ENCODE data around the gene DRAXIN.

Gene DRAXIN

DNA sequence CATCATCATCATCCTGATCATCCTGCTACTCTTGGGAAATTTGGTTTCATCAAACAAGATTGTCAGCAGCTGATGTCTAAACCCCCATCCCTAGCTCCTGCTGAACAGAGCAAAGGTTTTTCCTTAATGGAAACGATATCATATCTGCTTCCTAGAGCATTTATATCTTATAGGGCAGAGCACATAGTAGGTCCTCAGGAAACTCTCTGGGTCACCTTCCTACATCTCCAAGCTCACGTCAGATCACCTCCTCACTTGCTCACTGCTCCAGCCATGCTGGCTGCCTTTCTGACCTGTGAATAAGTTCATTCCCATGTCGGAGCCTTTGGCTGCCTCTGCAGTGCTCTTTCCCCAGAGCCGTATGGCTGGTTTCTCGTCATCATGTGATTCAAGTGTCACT, 47.7 kb upstream of the DRAXIN start:
- no peaks in the 10 kb centered on the region for H3K79me2 ChIP-seq (ENCODE audit: insufficient read depth, low read length)
- H3K4me3 ChIP-seq (ENCODE audit: low read depth, low read length, poor library complexity, severe bottlenecking), result no peak overlapping the region
- H3K27ac ChIP-seq (ENCODE audit: low read depth, low read length, poor library complexity, severe bottlenecking), result no peak overlapping the region
- H2AFZ ChIP-seq (ENCODE audit: low read length), result no peak overlapping the region
- H3F3A ChIP-seq (ENCODE audit: insufficient read depth, low read length), result no peaks in the 10 kb centered on the region
- no peaks in the 10 kb centered on the region for H3K4me1 ChIP-seq (ENCODE audit: insufficient read depth, low read length, severe bottlenecking)
- TF ChIP-seq, protein P1, sequence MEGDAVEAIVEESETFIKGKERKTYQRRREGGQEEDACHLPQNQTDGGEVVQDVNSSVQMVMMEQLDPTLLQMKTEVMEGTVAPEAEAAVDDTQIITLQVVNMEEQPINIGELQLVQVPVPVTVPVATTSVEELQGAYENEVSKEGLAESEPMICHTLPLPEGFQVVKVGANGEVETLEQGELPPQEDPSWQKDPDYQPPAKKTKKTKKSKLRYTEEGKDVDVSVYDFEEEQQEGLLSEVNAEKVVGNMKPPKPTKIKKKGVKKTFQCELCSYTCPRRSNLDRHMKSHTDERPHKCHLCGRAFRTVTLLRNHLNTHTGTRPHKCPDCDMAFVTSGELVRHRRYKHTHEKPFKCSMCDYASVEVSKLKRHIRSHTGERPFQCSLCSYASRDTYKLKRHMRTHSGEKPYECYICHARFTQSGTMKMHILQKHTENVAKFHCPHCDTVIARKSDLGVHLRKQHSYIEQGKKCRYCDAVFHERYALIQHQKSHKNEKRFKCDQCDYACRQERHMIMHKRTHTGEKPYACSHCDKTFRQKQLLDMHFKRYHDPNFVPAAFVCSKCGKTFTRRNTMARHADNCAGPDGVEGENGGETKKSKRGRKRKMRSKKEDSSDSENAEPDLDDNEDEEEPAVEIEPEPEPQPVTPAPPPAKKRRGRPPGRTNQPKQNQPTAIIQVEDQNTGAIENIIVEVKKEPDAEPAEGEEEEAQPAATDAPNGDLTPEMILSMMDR (IDR thresholded peaks at IDR 0.05; ENCODE audit: low read length), result no peak
- TF ChIP-seq EZH2 (IDR thresholded peaks at IDR 0.05; ENCODE audit: borderline replicate concordance, low read length), result no peak
- no peaks in the 10 kb centered on the region for H4K20me1 ChIP-seq (ENCODE audit: insufficient read depth, low read length)
- H3K27me3 ChIP-seq (ENCODE audit: insufficient read depth, low read length), result no peaks in the 10 kb centered on the region
- H3K9ac ChIP-seq (ENCODE audit: low read length), result no peak overlapping the region
- no peaks in the 10 kb centered on the region for H3K9me3 ChIP-seq (ENCODE audit: low read length)
- H3K9me2 ChIP-seq (ENCODE audit: low read depth, low read length), result no peaks in the 10 kb centered on the region
- no peaks in the 10 kb centered on the region for H3K36me3 ChIP-seq (ENCODE audit: insufficient read depth, low read length)
- H3K4me2 ChIP-seq (ENCODE audit: low read length), result no peak overlapping the region

DNA sequence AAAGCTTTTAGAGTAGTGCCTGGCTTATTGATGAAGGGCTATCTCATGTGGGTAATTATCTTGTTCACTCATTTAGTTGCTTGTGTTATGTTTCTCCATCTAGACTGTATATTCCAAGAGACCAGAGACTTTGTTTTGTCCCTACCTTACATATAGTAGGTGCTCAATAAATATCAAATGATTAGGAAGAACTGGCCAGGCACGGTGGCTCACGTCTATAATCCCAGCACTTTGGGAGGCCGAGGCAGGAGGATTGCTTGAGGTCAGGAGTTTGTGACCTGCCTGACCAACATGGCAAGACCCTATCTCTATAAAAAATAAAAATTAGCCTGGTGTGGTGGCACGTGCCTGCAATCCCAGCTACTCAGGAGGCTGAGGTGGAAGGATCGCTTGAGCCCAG, 46.2 kb upstream of the DRAXIN start:
- H3K4me2 ChIP-seq (ENCODE audit: low read length), result no peak overlapping the region
- H3K4me1 ChIP-seq (ENCODE audit: insufficient read depth, low read length, severe bottlenecking), result peaks cover 11% of the 10 kb centered on the region
- H3K9me2 ChIP-seq (ENCODE audit: low read depth, low read length), result no peaks in the 10 kb centered on the region
- no peaks in the 10 kb centered on the region for H3K27me3 ChIP-seq (ENCODE audit: insufficient read depth, low read length)
- no peaks in the 10 kb centered on the region for H3K36me3 ChIP-seq (ENCODE audit: insufficient read depth, low read length)
- H3K79me2 ChIP-seq (ENCODE audit: insufficient read depth, low read length), result no peaks in the 10 kb centered on the region
- H2AFZ ChIP-seq (ENCODE audit: low read length), result no peak overlapping the region
- no peaks in the 10 kb centered on the region for H3K9me3 ChIP-seq (ENCODE audit: low read length)
- H4K20me1 ChIP-seq (ENCODE audit: insufficient read depth, low read length), result no peaks in the 10 kb centered on the region
- H3F3A ChIP-seq (ENCODE audit: insufficient read depth, low read length), result no peaks in the 10 kb centered on the region
- H3K27ac ChIP-seq (ENCODE audit: low read depth, low read length, poor library complexity, severe bottlenecking), result no peak overlapping the region
- no peak for TF ChIP-seq EZH2 (IDR thresholded peaks at IDR 0.05; ENCODE audit: borderline replicate concordance, low read length)
- TF ChIP-seq, protein P1 (IDR thresholded peaks at IDR 0.05; ENCODE audit: low read length), result no peak
- H3K4me3 ChIP-seq (ENCODE audit: low read depth, low read length, poor library complexity, severe bottlenecking), result no peak overlapping the region
- no peak overlapping the region for H3K9ac ChIP-seq (ENCODE audit: low read length)

DNA sequence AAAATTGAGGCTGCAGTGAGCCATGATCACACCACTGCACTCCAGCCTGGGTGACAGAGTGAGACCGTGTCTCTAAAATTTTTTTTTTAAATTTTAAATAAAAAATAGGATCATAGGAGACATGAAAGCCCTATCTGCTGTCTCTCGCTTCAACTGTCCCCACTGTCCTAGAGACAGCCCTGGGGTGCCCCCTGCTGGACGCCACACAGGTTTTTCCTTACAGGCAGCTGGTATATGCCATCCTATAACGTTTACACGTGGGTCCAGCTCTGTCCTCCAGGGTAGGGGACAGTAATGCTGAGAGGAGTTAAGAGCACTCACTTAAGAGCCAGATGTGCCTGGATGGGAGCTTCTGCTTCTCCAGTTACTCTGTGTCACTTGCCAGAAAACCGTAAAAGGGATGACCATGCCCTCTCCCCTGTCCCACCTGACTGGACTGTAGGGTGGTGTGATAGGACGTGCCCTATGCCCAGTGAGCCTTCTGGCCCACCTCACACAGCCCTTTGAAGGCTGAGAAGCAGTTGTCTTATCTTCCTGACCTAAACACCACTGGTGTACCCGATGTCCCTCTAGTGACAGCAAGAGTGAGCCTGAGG, 45.7 kb upstream of the DRAXIN start:
- Histone ChIP-seq H3K4me1 (ENCODE audit: insufficient read depth, low read length, severe bottlenecking) (peaks cover 15% of the 10 kb centered on the region), H3K27ac (ENCODE audit: low read depth, low read length, poor library complexity, severe bottlenecking) (no peak overlapping the region), H3K4me2 (ENCODE audit: low read length) (no peak overlapping the region), H3K4me3 (ENCODE audit: low read depth, low read length, poor library complexity, severe bottlenecking) (no peak overlapping the region), H3K27me3 (ENCODE audit: insufficient read depth, low read length) (no peaks in the 10 kb centered on the region), H3K9me3 (ENCODE audit: low read length) (no peaks in the 10 kb centered on the region), H3K79me2 (ENCODE audit: insufficient read depth, low read length) (no peaks in the 10 kb centered on the region), H4K20me1 (ENCODE audit: insufficient read depth, low read length) (no peaks in the 10 kb centered on the region), H3K9me2 (ENCODE audit: low read depth, low read length) (no peaks in the 10 kb centered on the region), H3K36me3 (ENCODE audit: insufficient read depth, low read length) (no peaks in the 10 kb centered on the region), H3K9ac (ENCODE audit: low read length) (no peak overlapping the region), H2AFZ (ENCODE audit: low read length) (no peak overlapping the region), H3F3A (ENCODE audit: insufficient read depth, low read length) (no peaks in the 10 kb centered on the region)
- TF ChIP-seq, protein P1 (IDR thresholded peaks at IDR 0.05; ENCODE audit: low read length), result peak; percentile 66
- no peak for TF ChIP-seq EZH2 (IDR thresholded peaks at IDR 0.05; ENCODE audit: borderline replicate concordance, low read length)
